Measurements from ENCODE around the gene DHRS9.
"Not testable (repeated sequence)": the region's sequence is repeated elsewhere in the genome, so short reads cannot be mapped to it uniquely, and the experiment has no call there.

DHRS9 gene

DNA sequence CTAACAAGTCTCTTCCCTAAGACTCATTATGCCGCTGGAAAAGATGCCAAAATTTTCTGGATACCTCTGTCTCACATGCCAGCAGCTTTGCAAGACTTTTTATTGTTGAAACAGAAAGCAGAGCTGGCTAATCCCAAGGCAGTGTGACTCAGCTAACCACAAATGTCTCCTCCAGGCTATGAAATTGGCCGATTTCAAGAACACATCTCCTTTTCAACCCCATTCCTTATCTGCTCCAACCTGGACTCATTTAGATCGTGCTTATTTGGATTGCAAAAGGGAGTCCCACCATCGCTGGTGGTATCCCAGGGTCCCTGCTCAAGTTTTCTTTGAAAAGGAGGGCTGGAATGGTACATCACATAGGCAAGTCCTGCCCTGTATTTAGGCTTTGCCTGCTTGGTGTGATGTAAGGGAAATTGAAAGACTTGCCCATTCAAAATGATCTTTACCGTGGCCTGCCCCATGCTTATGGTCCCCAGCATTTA, 26.3 kb downstream of the DHRS9 start:
- no peak for DNase-seq (ENCODE audit: low spot score)

DNA sequence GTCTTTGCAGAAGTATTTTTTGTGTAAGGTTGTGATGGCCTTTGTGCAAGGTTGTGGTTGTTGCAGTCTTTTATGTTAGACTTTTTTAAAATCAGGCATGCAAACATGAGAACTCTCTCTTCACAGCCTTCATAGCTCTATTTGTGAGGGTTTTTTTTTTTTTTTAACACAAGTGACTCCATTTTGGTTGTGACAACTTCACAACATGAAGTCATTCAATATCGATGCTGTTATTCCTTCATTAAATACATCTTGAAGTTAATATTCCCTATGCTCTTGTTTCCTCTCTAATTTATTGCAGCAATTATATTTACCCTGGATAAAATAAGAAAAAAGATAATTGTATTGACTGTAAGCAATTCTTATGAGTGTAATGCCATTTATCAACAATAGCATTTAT, 35.5 kb downstream of the DHRS9 start:
- no peak for DNase-seq (ENCODE audit: low spot score)

GRCh38 chr2:169105476-169105875, 36.1 kb downstream of the DHRS9 start:
- no peak for DNase-seq (ENCODE audit: low spot score)

- DNase-seq (ENCODE audit: low spot score) = no peak
Observed at GRCh38 chr2:169106134-169106533, 36.8 kb downstream of the DHRS9 start.

DNA sequence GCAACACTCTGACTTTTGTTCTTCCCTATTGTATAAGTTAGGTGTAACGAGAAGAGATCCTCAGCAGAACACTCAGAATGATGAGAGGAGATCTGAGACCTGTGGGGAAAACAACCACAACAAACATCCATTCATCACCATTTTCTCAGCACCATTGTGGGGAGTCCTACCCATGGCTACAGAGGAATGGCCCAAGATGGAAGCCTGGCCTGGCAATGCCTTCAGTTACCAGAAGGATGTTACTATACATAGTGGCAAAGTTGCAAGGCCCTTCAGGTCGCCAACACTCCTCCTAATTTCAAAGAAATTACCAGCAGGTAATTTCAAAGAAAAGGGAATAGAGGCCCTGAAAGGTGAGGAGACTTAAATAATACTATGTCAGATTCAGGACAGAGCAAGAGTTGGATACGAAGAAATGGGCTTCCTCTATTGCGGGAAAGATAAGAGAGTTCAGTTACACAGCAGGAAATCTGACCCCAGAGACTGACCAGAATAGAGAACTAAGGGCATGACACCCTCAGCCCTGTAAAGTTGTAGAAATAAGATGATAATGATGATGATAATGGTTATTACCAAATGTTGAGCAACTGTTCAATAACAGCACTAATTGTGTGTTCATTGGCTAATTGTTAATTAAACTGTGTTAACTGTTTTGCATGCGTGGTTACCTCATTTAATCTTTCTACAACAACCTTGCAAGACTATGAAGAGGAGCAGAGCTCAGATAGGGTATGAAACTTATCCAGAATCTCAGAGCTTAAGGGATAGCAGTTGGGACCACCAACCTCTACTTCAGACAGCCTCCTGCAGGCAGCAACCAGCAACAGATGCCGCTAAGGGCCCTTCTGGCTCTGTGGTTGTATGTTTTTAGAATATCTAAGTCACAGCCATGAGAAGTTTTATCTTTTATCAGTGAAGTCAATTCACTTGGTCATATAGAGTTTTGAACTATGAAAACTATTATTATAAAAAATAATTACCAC, 37.5 kb downstream of the DHRS9 start:
- DNase-seq (ENCODE audit: low spot score) = no peak

DNA sequence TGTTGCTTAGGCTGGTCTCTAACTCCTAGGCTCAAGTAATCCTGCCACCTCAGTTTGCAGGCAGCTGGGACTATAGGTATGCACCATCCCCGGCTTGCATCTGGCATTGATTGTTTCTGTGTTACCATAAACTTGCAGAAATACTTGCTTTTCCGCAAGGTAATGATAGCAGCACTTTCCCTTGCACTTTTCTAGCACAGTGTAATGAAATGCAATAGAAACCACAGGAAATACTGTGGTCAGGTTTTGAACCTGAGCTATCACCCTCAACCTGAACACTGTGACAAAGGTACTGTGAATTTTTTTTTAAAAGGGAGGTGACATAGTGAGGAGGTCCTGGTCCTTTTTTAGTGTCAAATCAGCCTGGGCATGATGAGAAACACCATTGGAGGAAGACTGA, 38.3 kb downstream of the DHRS9 start:
- DNase-seq (ENCODE audit: low spot score) = no peak

GRCh38 chr2:169108099-169108884, 38.9 kb downstream of the DHRS9 start:
- DNase-seq (ENCODE audit: low spot score) = no peak

- DNase-seq (ENCODE audit: low spot score) = peak; percentile 89
Observed at GRCh38 chr2:169109502-169110409, 40.4 kb downstream of the DHRS9 start.

GRCh38 chr2:169110419-169110818, 41.1 kb downstream of the DHRS9 start:
- no peak for DNase-seq (ENCODE audit: low spot score)

- DNase-seq (ENCODE audit: low spot score) = no peak
Observed at GRCh38 chr2:169110916-169111315, 41.6 kb downstream of the DHRS9 start.

GRCh38 chr2:169112841-169113240, 43.5 kb downstream of the DHRS9 start:
- DNase-seq (ENCODE audit: low spot score) = no peak

GRCh38 chr2:169114056-169114455, 44.7 kb downstream of the DHRS9 start:
- no peak for DNase-seq (ENCODE audit: low spot score)

DNA sequence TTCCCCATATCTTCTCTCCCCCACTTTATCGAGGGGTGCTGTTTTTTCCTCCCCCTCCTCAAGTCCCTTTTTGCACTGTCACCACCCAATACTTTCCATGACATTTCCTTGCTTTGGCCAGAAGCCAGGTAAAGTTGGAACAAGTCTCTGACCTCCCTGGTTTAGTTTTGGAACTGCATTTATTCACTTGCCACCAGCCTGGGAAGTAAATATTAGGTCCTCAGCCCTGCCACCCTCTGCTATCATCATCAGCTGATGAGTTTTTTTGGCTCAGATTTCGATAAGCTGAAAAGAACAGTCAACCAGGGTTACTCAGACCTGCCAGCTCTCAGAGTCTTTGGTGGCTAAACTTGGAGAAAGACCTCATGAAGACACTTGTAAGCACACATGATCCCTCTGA, 47.0 kb downstream of the DHRS9 start:
- DNase-seq (ENCODE audit: low spot score) = no peak

- no peak for DNase-seq (ENCODE audit: low spot score)
Observed at GRCh38 chr2:169116993-169117392, 47.6 kb downstream of the DHRS9 start.

DNA sequence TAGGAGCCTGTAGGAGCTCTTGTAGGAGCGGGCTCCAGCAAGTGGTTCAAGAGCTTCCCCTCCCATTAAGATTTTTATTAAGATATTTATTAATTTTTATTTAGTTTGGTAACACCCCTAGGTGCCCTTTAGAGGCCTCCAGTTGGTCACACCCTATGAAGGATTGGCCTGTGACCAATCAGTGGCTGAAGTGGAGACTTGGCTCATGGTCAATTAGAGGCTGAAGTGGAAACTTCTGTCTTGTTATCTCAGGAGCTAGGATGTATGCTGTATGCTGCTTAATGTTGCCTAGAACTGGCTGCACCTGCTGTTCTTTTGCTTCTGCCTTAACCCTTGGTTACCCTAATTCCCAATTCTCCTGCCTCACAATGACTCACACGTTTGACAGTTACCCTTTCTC, 48.7 kb downstream of the DHRS9 start:
- no peak for DNase-seq (ENCODE audit: low spot score)

DNA sequence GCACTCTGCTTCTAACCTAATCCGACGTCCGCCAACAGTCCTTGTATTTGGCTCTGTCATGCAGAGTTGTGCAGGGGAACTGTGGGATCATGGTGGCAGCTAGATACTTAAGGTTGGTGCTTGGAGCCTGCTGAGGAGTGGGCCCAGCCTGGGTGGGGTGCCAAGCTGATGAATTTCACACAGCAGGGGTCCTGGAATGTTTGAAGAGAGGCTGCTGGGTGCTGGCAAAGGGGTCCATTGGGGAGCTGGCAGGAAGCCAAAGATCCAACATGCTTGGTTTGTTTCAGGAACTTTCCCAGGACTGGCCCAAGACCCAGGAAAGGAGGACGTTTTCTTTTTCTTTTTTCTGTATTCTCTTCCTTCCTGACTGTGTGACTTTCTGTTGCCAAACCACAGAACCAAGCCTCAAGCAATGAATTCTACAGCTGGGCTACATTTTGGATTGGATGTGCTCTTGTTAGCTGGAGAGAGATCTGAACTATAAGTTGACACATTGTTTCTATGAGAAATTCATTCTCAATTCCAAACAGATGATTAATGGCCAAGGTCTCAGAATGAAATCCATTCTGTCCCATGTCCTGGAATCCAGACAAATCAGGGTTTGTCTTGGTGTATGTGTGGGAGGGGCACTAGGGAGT, 49.9 kb downstream of the DHRS9 start:
- DNase-seq (ENCODE audit: low spot score) = no peak

DNA sequence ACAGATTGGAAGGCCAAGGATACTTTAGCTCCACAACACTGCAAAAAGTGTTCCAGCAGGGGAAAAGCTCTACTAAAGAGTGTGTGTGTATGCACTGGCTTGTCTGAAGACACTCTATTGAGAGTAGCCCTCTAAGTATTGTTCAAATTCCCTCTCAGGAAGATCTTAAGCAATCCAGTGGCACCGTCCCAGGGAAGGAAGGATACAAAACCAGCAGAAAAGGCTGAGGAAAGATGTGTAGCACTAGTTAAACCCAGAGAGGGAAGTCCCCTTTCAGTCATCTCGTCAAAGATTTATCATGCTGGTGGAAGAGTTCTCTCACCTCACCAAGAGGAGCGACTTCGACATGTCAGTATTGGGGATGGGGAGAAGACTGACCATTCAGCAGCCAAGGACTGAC, 50.5 kb downstream of the DHRS9 start:
- DNase-seq (ENCODE audit: low spot score) = no peak

DNA sequence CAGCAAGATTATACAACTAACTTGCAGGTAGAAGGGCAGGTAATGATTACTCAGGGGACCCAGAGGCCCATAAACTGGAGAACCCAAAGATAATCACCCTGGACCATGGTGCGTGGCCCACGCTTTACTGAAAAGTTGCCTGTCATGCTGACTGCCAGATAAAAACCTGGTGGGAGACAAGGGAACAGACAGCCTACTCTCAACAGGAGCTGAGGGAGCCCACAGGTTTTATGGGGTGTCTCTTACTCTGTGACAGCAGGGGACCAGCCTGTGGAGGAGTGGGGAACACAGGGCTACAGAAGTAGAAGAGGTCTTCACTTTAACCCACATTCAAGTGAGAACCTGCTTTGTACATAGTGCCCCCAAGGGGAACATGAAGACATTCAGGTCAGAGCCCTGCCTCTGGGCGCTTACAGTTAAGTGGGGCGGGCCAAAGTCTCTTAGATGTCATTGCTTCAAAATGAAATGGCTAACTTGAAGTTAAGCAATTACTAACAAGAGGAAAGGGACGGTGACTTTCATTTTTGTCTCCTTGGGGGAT, 60.4 kb downstream of the DHRS9 start:
- DNase-seq (ENCODE audit: low spot score) = no peak

GRCh38 chr2:169131587-169132512, 62.5 kb downstream of the DHRS9 start:
- peak; percentile 63 for DNase-seq (ENCODE audit: low spot score)

- not testable (repeated sequence) for DNase-seq (ENCODE audit: low spot score)
Observed at GRCh38 chr2:169134272-169134671, 64.9 kb downstream of the DHRS9 start.
